AG08396 (cell line): ENCODE measurements around the gene PERP.
A peak's percentile ranks its signal among the peaks of the same experiment; 100 is the strongest.
"Not testable (repeated sequence)": the region's sequence is repeated elsewhere in the genome, so short reads cannot be mapped to it uniquely, and the experiment has no call there.

Experiments
- DNase-seq: peaks from one replicate; pipeline ENCODE4 v3.0.0; 2012; ENCODE audit warnings: low spot score, mixed read lengths

PERP gene

GRCh38 chr6:138105446-138105845 is 1.8 kb downstream of the PERP start:
- no peak for DNase-seq

GRCh38 chr6:138104618-138105213 is 2.5 kb downstream of the PERP start:
- DNase-seq: no peak

- no peak for DNase-seq
These were observed 3.3 kb downstream of the PERP start for GRCh38 chr6:138103871-138104270.

- DNase-seq: no peak
These were observed 5.1 kb downstream of the PERP start for GRCh38 chr6:138101946-138102731.

- peak; percentile 50 for DNase-seq
These were observed 7.4 kb downstream of the PERP start for GRCh38 chr6:138099832-138100231.

GRCh38 chr6:138098306-138098705 is 8.9 kb downstream of the PERP start:
- no peak for DNase-seq

- no peak for DNase-seq
These were observed 13.0 kb downstream of the PERP start for GRCh38 chr6:138094260-138094659.

- DNase-seq: no peak
These were observed 13.6 kb downstream of the PERP start for GRCh38 chr6:138093632-138094031.

GRCh38 chr6:138092686-138093085 is 14.5 kb downstream of the PERP start:
- no peak for DNase-seq

GRCh38 chr6:138089325-138089724 is 17.9 kb downstream of the PERP start:
- no peak for DNase-seq

- peak; percentile 69 for DNase-seq
These were observed 18.9 kb downstream of the PERP start for GRCh38 chr6:138088326-138088762.

GRCh38 chr6:138087593-138088325 is 19.5 kb downstream of the PERP start:
- DNase-seq: no peak

- no peak for DNase-seq
These were observed 20.5 kb downstream of the PERP start for GRCh38 chr6:138086573-138087196.

GRCh38 chr6:138085839-138086222 is 21.4 kb downstream of the PERP start:
- no peak for DNase-seq

- DNase-seq: no peak
These were observed 22.0 kb downstream of the PERP start for GRCh38 chr6:138084904-138085838.

GRCh38 chr6:138082232-138082631 is 25.0 kb downstream of the PERP start:
- DNase-seq: no peak

- not testable (repeated sequence) for DNase-seq
These were observed 27.7 kb downstream of the PERP start for GRCh38 chr6:138079556-138079955.

- no peak for DNase-seq
These were observed 28.7 kb downstream of the PERP start for GRCh38 chr6:138078491-138078890.

GRCh38 chr6:138073264-138073663 is 34.0 kb downstream of the PERP start:
- no peak for DNase-seq

GRCh38 chr6:138063726-138064125 is 43.5 kb downstream of the PERP start:
- DNase-seq: no peak

- no peak for DNase-seq
These were observed 52.2 kb downstream of the PERP start for GRCh38 chr6:138054982-138055381.
